Epidermal melanocyte (primary cell): ENCODE measurements around the gene ELFN2.

Experiments
- DNase-seq: peaks from one replicate; pipeline ENCODE4 v3.0.0; 2011; ENCODE audit warnings: low spot score; ENCODE audit not compliant: insufficient read length

Gene ELFN2

DNA sequence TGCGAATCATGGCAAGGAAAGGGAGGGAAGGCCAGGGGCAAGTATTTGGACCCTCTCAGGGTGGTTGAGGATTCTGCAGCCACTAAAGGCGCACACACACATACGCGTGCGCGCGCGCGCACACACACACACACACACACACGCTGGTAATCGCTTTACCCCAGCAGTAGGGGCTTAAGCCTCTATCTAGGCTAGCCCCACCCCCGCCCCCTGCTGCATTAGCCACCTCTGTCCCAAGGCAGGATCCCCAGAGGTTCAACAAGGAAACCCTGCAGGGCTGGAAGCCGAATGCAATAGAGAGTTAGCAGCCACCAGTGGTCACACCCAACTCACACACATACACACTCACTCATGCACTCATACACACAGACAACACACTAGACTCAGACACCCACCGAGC lies 28.6 kb upstream of the ELFN2 start:
- peak; percentile 1 for DNase-seq

DNA sequence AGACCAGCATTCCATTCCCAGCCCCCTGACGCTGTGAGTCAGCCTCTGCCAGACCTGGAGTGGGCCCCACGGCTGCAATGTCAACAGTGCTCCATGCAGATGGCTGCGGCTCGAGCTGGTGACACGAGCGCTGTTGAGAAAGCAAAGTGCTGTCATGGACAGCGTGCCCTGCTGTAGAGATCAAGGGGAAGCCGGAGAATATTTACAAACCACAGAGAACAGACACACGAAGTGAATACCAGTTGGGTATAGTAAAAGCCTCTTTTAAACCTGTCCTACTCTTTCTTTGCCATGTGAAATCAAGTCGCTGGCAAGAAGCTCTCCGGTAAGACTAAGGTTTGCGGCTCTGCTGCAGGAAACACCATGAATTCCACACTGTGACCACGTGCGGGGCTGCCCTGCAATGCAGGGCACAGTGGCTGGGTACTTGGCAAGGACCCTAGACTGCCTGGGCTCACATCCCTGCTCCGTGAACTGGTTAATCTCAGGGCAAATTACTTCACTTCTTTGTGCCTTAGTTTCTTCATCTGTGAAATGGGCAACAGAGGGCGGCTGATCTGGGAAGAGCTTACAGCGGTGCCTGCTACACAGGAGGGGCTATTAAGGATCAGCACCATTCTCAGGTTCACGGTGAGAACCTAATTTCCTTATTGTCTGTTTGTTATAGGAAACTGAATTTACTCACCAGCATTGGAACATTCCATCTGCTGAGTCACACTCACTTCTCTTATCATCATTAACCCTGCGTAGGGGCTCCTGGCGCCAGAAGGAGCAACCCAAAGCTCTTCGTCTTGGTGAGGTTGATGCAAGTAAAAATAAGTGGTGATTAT lies 27.8 kb upstream of the ELFN2 start:
- no peak for DNase-seq

DNA sequence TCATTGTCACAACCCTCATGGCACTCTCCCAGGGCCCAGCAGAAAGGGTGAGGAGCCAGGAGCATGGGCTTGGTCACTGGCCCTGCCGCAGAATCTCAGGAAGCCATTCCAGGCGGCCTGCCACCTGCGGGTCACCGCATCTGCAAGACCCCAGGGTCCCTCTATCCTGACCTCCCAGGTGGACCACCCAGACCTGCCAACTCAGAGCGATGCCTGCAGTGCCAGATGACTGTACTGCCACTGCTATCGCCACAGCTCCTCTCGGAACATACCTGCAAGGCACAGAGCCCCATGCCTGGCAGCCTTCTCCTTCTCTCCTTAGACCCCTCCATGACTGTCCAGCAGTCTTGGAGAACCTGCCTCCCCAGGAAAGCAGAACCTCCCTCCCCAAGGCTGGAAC lies 26.4 kb upstream of the ELFN2 start:
- no peak for DNase-seq

DNA sequence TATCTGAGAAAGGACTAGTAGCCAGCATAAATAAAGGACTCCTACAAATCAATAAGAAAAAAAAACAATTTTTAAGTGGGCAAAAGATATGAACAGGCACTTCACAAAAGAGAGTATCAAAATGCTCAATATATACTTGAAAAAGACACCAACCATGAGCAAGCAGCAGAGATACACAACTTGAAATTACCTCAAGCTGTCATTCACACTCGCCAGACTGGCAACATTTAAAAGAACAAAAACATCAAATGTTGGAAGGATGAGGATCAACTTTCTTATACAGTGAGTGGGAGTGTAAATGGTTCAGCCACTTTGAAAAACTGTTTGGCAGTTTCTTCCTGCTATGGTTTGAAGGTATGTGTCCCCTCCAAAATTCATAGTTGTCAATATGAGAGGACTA lies 23.9 kb upstream of the ELFN2 start:
- DNase-seq, result no peak

DNA sequence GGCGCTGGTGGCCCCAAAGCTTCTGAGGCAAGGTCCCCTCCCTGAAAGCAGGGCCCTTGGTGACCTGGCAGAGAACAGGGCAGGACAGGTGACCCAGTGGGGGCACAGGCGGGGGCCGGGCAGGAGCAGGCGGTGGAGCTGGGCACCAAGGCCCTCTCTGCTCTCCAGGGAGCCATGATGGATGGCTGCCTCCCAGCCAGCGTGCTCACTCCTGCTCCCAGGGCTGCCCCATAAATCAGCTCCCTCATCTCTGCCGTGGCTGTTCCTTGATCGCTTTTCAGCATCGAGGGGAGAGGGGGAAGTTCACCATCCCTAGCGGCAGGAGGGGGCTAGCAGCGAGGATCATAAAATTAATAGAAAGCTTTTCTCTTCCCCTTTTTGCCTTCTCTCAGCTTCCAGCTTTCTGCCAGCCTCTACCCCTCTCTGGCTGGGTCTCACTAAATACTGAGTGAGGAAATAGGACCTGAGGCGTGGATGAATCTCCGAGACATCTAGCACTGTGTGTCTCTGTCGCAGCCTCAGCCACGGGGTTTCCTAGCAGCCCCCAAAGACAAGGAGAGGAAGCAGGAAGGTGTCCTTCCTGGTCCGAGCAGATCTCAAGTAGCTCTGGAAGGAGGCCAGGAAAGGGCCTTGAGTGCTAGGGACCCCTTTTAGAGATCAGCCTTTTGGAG lies 22.2 kb upstream of the ELFN2 start:
- DNase-seq, result no peak

DNA sequence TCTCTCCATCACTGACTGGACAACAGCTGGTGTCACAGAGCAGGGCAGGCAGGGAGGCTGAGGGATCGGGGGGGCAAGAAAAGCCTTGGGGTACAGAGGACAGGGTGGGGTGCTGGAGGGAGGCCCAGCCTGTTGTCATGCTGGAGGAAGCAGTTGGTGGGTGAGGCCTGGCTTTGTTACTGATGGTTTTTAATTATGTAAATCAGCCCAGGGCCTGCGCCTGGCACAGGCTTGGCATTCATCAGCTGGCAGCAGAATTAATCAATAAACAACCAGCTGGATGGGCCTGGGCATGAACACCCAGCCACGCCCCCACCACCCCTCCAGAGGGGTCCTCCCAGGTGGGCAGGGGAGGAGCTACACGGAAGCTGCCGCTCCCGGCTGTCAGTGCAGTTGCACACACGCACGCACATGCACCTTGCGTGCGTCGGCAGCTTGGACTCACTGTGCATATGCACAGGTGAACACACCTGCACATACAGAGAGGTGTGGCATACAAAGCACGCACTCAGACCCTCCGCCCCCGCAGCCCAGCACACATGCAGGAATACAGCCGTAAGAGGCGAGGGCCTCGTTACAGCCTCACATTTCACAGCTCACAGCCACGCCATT lies 21.3 kb upstream of the ELFN2 start:
- no peak for DNase-seq

DNA sequence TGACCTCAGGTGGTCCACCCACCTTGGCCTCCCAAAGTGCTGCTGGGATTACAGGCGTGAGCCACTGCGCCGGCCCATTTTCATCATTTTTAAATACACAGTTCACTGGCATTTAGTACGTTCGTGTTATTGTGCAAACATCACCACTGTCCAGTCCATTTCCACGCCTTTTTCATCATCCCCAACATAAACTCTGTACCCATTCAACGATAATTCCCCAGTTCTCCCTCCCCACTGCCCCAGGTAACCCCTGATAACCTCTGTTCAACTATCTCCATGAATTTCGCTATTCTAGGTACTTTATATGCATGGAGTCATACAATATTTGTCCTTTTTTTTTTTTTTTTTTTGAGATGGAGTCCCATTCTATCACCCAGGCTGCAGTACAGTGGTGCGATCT lies 18.2 kb upstream of the ELFN2 start:
- DNase-seq, result no peak

DNA sequence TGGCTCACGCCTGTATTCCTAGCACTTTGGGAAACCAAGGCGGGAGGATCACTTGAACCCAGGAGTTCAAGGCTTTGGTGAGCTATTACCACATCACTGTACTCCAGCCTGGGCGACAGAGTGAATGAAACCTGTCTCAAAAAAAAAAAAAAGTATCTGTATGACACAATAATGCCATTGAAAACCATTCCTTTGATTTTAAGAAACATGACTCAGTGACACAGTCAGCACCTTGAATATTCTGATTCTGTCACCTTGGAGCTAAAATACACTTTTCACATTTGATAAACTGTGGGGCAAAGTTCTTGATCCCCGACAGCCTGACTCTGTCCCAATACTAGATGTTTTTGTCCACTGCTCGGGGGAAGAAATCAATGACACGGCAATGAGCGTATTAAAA lies 16.7 kb upstream of the ELFN2 start:
- DNase-seq, result no peak

DNA sequence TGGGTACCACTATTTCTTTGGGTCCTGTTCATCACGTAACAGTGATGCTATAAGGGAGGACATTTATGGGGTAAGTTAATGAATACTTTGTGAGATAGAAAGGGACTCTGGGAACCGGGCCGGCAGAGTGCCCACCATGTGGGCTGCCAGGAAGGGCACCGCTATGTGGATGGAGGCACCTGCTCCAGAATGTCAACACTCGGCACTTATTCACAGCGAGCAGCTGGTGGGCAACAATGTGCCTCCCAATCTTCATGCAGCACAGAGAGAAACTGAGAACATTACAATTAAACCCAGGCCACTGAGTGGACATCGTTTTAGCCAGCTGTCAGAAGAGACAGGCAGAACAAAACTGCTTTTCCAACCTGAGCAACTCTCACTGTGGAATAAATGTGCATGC lies 15.8 kb upstream of the ELFN2 start:
- no peak for DNase-seq

DNA sequence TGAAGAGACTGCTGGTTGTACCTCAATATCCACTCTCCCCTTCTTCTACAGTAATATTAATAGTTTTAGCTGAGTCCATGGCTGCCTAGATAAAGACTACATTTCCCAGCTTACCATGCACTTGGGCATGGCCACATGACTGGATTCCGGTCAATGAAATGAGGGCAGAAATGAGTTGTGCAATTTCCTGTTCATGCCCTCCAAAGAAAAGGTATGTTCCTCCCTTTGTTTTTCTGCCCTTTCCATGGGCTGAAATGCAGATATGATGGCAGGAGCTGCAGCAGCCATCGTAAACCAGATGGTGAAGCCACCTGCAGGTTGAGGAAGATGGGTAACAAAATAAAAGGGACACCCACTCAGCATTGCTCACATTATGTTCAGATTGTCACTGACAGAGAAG lies 15.3 kb upstream of the ELFN2 start:
- DNase-seq, result no peak

DNA sequence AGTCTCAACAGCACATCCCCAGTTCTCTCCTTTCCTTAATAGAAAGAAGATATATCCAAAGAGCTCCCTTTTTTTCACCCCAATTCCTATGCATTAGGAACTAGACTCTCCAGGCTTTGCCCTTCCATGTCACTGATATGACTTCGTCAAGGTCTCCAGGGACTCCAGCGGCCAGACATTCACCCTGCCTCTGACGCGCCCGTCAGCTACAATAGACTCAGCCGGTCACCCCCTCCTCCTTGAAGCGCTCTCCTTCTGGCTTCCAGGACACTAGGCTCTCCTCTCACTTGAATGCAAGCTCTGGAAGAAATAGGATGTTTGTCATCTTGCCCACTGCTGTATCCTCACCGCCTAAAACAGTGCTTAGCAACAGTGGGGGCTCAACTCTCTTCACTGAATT lies 14.9 kb upstream of the ELFN2 start:
- DNase-seq, result no peak

DNA sequence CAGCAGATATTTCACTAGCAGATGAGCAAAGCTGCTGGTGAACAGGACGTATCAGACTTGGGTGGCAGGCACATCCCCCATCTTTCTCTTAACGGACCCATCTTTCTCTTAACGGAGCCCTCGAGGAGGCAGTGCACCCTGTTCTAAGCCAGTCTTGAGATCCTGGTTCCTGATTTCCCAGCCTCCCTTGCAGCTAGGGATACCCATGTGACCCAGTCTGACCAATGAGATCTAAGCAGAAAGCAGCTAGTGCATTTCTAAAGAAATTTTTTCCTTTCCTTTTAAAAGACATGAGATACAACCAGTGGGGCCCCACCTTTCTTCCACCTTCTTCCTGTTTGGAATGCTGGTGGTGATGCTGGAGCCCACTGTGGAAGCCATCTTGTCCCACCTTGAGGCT lies 13.6 kb upstream of the ELFN2 start:
- DNase-seq, result no peak

DNA sequence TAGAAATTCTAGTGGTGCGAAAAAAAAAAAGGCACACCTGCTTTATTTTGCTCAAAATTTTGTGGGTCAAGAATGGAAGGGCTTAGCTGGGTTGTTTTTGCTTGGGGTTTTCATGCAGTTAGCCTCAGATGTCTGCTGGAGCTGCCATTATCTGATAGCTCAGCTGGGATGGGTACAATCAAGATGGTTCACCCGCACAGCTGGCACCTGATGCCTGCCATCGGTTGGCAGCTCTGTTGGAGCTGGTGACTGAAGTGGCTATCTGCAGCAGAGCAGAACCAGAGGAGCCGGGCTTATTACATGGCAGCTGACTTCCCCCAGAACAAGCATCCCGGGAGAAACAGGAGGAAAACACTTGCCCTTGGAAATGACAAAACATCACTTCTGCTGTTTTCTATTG lies 12.1 kb upstream of the ELFN2 start:
- DNase-seq, result no peak

DNA sequence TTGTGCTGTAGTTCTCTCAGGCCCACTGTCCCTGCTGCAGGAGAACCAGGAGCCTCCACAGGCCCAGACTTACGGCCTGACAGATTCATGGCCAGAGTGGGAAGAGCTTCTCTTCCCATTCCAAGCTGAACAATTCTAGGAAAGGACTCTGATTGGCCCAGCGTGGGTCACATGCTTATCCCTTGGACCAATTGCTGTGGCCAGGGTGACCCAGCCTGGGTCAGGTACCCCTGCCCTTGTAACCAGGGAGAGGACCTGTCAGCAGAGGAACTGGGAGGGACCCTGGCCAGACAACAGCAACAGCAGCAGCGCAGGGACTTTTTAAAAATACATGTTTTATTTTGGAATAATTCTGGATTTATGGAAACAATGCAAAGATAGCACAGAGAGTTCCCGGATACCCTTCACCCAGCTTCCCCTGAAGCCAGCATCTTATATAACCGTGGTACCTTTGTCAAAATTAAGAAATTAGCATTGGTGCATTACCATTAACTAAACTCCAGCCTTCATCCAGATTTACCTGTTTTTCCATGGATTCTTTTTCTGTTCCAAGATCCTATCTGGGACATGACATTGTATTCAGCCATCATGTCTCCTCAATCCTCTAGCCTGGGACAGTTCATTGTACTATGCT lies 8.8 kb upstream of the ELFN2 start:
- DNase-seq, result no peak

DNA sequence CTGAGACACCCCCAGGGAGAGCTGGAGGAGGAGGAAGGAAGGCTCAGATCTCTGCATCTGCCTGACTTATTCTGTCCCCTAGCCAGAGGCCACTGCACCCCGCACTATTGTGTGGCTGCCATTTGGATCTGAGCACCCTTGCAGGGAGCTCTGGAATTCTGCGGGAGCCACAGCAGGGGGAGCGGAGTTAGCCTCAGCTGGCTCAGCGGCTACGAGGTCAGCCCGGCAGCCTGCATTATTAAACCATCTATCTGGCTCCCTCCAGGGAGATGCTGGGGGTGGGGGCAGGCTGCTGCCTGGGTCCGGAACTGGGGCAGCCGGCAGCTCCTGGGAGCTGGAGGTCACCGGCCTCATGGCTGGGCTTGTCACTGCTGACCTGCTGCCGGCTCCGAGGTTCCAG lies 6.5 kb upstream of the ELFN2 start:
- no peak for DNase-seq

DNA sequence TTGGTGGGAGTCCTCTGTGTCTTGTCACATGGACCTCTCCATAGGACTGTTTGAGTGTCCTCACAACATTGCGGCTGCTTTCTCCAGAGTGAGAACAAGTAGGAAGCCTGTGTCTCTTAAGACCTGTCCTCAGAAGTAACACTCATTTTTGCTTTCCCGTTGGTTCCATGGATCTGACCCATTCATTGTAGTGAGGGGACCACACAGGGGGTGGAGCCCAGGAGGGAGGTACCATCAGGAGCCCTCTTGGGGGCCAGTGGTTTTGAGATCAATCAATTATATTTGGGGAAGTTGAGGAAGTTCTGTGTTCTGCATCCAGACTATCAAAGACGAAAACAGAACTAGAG lies 5.4 kb upstream of the ELFN2 start:
- no peak for DNase-seq

DNA sequence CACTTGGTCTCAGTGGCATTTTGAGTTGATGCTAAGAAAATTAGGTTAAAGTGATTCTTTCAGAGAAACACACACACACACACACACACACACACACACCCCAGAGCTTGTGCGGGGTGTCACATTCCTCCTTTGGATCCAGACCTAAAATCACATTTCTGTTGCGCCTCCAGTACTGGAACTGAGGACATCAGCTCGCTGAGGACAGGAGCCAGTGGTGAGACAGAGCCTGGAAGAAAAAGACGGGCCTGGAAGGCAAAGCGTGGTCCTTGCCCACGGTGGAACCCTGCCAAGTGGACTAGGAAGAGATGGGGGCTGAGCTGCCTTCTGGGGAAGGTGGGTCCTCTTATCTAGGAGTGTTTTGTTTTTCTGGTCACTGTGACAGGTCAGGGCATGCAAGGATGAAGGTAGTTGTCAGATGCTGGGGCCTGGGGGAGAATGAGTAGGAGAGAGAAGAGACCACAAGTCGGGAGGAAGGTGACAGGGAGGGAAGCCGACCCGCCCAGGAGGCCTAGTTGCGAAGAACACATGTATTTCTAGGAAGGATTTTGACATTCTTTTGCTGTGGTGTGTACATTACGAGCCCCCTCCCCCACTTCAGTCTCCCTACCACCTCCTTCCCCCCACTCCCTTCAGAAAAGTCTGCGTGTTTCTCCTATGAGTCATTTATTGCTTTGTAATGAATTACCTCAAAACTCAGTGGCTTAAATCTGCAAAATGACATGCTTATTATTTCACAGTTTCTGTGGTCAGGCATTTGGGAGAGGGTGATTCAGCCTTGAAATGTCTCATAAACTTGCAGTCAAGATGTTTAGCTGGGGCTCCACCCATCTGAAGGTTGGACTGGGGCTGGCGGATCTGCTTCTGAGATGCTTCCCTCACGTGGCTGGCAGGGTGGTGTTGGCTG lies 4.8 kb upstream of the ELFN2 start:
- peak; percentile 68 for DNase-seq

DNA sequence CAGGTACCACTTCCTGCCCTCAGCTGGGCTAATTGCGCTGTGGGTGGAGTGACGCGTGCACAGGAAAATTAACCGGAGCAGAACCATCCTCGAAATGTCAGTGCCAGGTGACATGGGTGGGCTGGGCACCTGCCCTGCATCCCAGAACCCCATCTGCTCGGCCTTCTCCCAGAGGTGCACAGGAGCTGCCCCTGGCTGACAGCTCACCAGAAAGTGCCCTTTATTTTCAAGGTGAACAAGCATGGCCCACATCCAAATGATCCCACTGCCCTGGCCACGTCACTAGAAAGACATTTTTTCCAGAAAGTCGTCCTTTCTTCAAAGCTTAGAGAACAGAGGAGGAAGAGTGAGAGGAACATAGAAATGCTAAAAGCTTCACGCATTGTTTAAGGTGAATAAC lies 4.1 kb upstream of the ELFN2 start:
- DNase-seq, result no peak

DNA sequence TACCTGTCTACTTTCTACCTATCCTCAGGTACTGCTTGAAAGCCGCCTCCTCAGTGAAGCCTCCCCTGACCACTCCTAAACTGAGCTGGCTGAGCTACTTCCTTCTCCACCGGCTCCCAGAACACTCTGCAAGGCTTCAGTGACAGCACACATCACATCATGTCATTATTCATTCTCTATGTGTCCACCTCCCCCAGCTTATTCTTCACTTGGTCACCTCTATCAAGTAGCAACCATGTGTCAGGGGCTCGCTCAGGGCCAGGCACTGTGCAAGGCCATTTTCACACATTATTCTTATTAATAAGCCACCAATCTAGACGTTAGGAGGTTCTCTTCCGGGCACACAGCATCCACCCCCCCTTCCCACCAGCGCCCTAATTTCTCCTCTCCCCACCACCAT lies 3.7 kb upstream of the ELFN2 start:
- no peak for DNase-seq

DNA sequence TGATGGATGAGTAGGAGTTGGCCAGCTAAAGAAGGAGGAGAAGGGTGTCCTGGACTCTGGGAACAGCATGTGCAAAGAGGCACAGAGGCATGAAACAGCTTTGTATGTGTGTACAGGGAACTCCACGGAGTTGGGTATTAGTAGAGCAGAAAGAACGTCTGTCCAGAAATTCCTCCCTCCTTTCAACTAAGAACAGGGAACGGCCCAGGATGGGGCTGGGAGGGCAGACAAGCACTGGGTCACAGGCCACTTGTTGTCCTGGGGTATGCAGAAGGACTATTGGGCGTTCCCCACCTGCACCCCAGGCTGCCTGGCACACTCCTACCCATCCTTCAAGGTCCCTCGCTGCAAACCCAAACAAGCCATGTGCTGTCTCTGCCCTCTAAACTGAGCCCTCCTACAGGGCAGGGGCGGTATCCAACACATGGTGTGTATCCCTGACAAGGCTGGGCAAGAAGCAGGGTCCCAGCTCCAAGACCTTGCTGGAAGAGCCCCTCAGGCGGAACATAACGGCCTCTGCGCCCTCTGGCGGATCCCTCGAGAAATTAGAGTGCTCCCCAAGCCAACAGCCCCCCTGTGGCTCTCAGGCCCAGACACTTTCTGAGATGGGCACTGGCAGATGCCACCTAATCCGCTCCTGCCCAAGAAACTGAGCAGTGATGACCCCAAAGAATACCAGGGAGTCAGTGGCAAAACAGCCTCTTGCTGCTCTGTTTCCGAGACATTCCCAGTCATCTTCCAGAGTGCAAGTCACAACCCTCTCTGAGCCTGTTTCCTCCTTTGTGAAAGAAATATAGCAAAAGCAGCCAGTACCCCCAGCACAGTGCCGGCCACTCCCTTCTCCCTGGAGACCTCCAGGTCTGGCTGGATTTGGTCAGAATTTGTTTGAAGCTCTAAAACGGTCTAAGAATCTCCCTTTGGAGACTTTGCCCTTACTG lies 1.6 kb upstream of the ELFN2 start:
- no peak for DNase-seq
